ENCODE data around the gene TAS2R41. TPM values are rescaled to one million over a fixed set of nuclear protein-coding genes. Genes with fewer than 3 reads are reported as not detected.

TAS2R41 gene
- total and polyA plus RNA-seq, 11 donors, result not detected

GRCh38 chr7:143487061-143487460 lies 9.4 kb downstream of the TAS2R41 start:
- WGBS, 4 donors, result 67 to 83% (median 73%) methylated on average over 2 of the region's 2 CpGs
- intact Hi-C loops (cut with DNase I), result no loop called here
- H3K9me3 ChIP-seq, result no peaks in the 10 kb centered on the region
- H3K27me3 ChIP-seq, result no peaks in the 10 kb centered on the region
- H3K4me3 ChIP-seq, result peak overlapping the region in 1 of 12 donors; percentile 3
- ATAC-seq (no peak), DNase-seq (no peak)
- TF ChIP-seq POLR2A (IDR thresholded peaks at IDR 0.05) (no peak), CTCF (IDR thresholded peaks at IDR 0.05) (no peak)
- H3K36me3 ChIP-seq, result no peaks in the 10 kb centered on the region
- H3K4me1 ChIP-seq, result peaks cover 0 to 52% (median 5%) of the 10 kb centered on the region in 12 donors
- peak overlapping the region in 8 of 12 donors; percentile 3 to 89 (median 25) for H3K27ac ChIP-seq

- Histone ChIP-seq H3K4me1 (peaks cover 0 to 57% (median 6%) of the 10 kb centered on the region in 12 donors), H3K27me3 (no peaks in the 10 kb centered on the region), H3K36me3 (no peaks in the 10 kb centered on the region), H3K9me3 (no peaks in the 10 kb centered on the region), H3K27ac (peak overlapping the region in 4 of 12 donors; percentile 6 to 89 (median 25)), H3K4me3 (no peak overlapping the region)
- ATAC-seq, result peak; percentile 59 to 81 (median 69)
- intact Hi-C loops (cut with DNase I), result no loop called here
- peak; percentile 45 to 80 (median 61) for DNase-seq
- WGBS, 4 donors, result 27 to 36% (median 28%) methylated on average over 5 of the region's 5 CpGs
- TF ChIP-seq CTCF (IDR thresholded peaks at IDR 0.05), result no peak
- no peak for TF ChIP-seq POLR2A (IDR thresholded peaks at IDR 0.05)
Observed at GRCh38 chr7:143487566-143487965, 9.9 kb downstream of the TAS2R41 start.

GRCh38 chr7:143490717-143491306 lies 13.1 kb downstream of the TAS2R41 start:
- ATAC-seq, result peak in 3 of 4 donors; percentile 40 to 66 (median 53)
- Histone ChIP-seq H3K9me3 (no peaks in the 10 kb centered on the region), H3K4me1 (peaks cover 0 to 60% (median 9%) of the 10 kb centered on the region in 12 donors), H3K36me3 (no peaks in the 10 kb centered on the region), H3K27ac (no peak overlapping the region), H3K27me3 (no peaks in the 10 kb centered on the region), H3K4me3 (no peak overlapping the region)
- peak in 4 of 5 donors; percentile 23 to 54 (median 34) for DNase-seq
- peak; percentile 30 to 70 (median 52) for TF ChIP-seq CTCF (IDR thresholded peaks at IDR 0.05)
- no peak for TF ChIP-seq POLR2A (IDR thresholded peaks at IDR 0.05)
- 49 to 100% (median 95%) methylated on average over 1 of the region's 1 CpG for WGBS, 4 donors
- intact Hi-C loops (cut with DNase I), result loop anchor here in 2 of 10 donors (1.0 to 10.0 kb wide), 3 partner anchors 11 to 246 kb away; no protein-coding TSS in a partner anchor

GRCh38 chr7:143492043-143492471 lies 14.4 kb downstream of the TAS2R41 start:
- Histone ChIP-seq H3K36me3 (no peaks in the 10 kb centered on the region), H3K4me1 (peaks cover 0 to 50% (median 9%) of the 10 kb centered on the region in 12 donors), H3K27me3 (no peaks in the 10 kb centered on the region), H3K9me3 (no peaks in the 10 kb centered on the region), H3K4me3 (no peak overlapping the region), H3K27ac (peak overlapping the region in 6 of 12 donors; percentile 6 to 53 (median 41))
- 59 to 76% (median 70%) methylated on average over 2 of the region's 2 CpGs for WGBS, 4 donors
- ATAC-seq (peak in 3 of 4 donors; percentile 61 to 82 (median 81)), DNase-seq (no peak)
- intact Hi-C loops (cut with DNase I), result loop anchor here in 2 of 10 donors (10.0 kb wide), 2 partner anchors 67 to 247 kb away; no protein-coding TSS in a partner anchor
- TF ChIP-seq POLR2A (IDR thresholded peaks at IDR 0.05) (no peak), CTCF (IDR thresholded peaks at IDR 0.05) (no peak)

All from heart left ventricle (tissue), 16 donors.